Measurements from ENCODE around the gene TAF4. TPM values are rescaled to one million over a fixed set of nuclear protein-coding genes. Genes with fewer than 3 reads are reported as not detected.
"Not testable (repeated sequence)": the region's sequence is repeated elsewhere in the genome, so short reads cannot be mapped to it uniquely, and the experiment has no call there.

The TAF4 gene
- total and polyA plus RNA-seq, 2 donors: 3.4 to 12.0 TPM

DNA sequence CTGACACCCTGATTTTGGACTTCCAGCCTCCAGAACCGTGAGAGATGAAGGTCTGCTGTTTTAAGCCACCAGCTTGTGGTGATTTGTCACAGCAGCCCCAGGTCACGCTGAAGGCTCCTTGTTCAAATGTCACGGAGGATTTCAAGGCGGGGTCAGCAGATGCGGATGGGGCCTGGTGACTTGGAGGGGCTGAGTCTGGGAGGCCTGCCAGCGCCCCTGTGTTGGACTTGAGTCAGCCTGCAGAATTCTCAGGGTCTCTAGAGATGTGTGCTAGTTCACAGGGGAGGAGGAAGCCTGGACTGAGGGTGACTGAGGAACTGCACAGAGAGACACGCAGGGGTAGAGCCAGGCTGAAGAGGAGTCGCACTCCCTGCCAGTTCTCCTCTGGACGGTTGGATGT is 19.5 kb upstream of the TAF4 start:
- Histone ChIP-seq H3K27me3 (ENCODE audit: control insufficient read depth in 2 of 2, insufficient read depth in 1 of 2, low read length in 1 of 2) (peaks cover 0 to 12% of the 10 kb centered on the region in 2 donors), H3K27ac (ENCODE audit: low read depth in 1 of 2, low read length in 1 of 2) (no peak overlapping the region), H3K9me3 (ENCODE audit: control insufficient read depth in 2 of 2, insufficient read depth in 1 of 2, low read length in 1 of 2) (no peaks in the 10 kb centered on the region), H3K36me3 (ENCODE audit: control insufficient read depth in 2 of 2, insufficient read depth in 2 of 2, low read length in 1 of 2) (no peaks in the 10 kb centered on the region), H3K4me3 (ENCODE audit: low read length in 2 of 2) (no peak overlapping the region), H3K4me1 (ENCODE audit: control insufficient read depth in 2 of 2, insufficient read depth in 2 of 2, low read length in 2 of 2) (no peaks in the 10 kb centered on the region)
- DNase-seq (ENCODE audit: low read depth in 6 of 9, low spot score in 9 of 9): no peak
- 91% methylated on average over 9 of the region's 9 CpGs for WGBS

- H3K36me3 ChIP-seq (ENCODE audit: control insufficient read depth in 2 of 2, insufficient read depth in 2 of 2, low read length in 1 of 2); H3K9me3 ChIP-seq (ENCODE audit: control insufficient read depth in 2 of 2, insufficient read depth in 1 of 2, low read length in 1 of 2); H3K27ac ChIP-seq (ENCODE audit: low read depth in 1 of 2, low read length in 1 of 2); H3K4me3 ChIP-seq (ENCODE audit: low read length in 2 of 2); DNase-seq (ENCODE audit: low read depth in 6 of 9, low spot score in 9 of 9); H3K4me1 ChIP-seq (ENCODE audit: control insufficient read depth in 2 of 2, insufficient read depth in 2 of 2, low read length in 2 of 2): not testable (repeated sequence)
- peaks cover 0 to 12% of the 10 kb centered on the region in 2 donors for H3K27me3 ChIP-seq (ENCODE audit: control insufficient read depth in 2 of 2, insufficient read depth in 1 of 2, low read length in 1 of 2)
- 95% methylated on average over 9 of the region's 9 CpGs for WGBS
Measured at GRCh38 chr20:62084224-62084623, 18.5 kb upstream of the TAF4 start.

DNA sequence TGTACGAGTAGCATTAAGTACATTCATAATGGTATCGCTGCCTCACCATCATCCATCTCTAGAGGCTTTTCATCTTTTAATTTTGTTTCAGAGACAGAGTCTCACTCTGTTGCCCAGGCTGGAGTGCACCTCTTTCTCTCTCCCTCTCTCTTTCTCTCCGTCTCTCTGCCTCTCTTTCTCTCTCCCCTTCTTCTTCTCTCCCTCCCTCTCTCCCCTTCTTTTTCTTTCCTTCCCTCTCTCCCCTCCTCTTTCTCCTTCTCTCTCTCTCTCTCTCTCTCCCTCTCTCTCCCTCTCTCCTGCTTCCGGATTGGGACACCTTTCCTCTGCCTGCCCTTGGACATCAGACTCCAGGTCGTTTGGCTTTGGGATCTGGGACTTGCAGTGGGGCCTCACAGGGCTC is 17.6 kb upstream of the TAF4 start:
- Histone ChIP-seq H3K4me1 (ENCODE audit: control insufficient read depth in 2 of 2, insufficient read depth in 2 of 2, low read length in 2 of 2) (no peaks in the 10 kb centered on the region), H3K9me3 (ENCODE audit: control insufficient read depth in 2 of 2, insufficient read depth in 1 of 2, low read length in 1 of 2) (no peaks in the 10 kb centered on the region), H3K4me3 (ENCODE audit: low read length in 2 of 2) (no peak overlapping the region), H3K27ac (ENCODE audit: low read depth in 1 of 2, low read length in 1 of 2) (no peak overlapping the region), H3K27me3 (ENCODE audit: control insufficient read depth in 2 of 2, insufficient read depth in 1 of 2, low read length in 1 of 2) (peaks cover 0 to 12% of the 10 kb centered on the region in 2 donors), H3K36me3 (ENCODE audit: control insufficient read depth in 2 of 2, insufficient read depth in 2 of 2, low read length in 1 of 2) (no peaks in the 10 kb centered on the region)
- DNase-seq (ENCODE audit: low read depth in 6 of 9, low spot score in 9 of 9): no peak
- WGBS: 63% methylated on average over 5 of the region's 5 CpGs

DNA sequence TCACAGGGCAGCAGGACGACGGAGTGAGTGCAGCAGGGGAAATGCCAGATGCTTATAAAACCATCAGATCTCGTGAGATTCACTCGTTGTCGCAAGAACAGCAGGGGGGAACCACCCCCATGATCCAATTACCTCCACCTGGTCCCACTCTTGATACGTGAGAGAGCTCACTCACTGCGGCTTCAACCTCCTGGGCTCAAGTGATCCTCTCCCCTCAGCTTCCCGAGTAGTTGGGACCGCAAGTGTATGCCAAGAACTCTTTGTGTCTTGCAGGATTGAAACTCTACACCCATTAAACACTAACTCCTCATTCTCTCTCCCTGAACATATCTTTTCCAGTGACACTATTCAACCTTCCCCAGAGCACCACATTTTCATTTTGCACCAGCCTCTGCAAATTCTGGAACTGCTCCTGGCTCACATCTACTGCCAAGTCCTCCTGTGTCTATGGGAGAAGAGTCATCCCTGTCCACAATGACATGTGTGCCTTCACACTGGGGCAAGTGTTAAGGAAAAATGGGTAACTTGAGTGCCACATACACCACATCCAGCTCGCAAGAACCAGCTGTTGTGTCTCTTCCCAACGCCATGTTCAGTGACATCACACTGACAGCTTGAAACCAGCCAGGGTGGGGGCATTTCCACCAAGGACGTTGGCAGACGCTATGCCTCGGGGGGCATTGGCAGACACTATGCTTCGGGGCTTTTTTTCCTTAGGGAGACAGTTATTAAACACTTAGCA is 14.7 kb upstream of the TAF4 start:
- Histone ChIP-seq H3K4me3 (ENCODE audit: low read length in 2 of 2) (no peak overlapping the region), H3K36me3 (ENCODE audit: control insufficient read depth in 2 of 2, insufficient read depth in 2 of 2, low read length in 1 of 2) (no peaks in the 10 kb centered on the region), H3K9me3 (ENCODE audit: control insufficient read depth in 2 of 2, insufficient read depth in 1 of 2, low read length in 1 of 2) (peaks cover 0 to 12% of the 10 kb centered on the region in 2 donors), H3K27ac (ENCODE audit: low read depth in 1 of 2, low read length in 1 of 2) (no peak overlapping the region), H3K27me3 (ENCODE audit: control insufficient read depth in 2 of 2, insufficient read depth in 1 of 2, low read length in 1 of 2) (peaks cover 0 to 2% of the 10 kb centered on the region in 2 donors), H3K4me1 (ENCODE audit: control insufficient read depth in 2 of 2, insufficient read depth in 2 of 2, low read length in 2 of 2) (no peaks in the 10 kb centered on the region)
- DNase-seq (ENCODE audit: low read depth in 6 of 9, low spot score in 9 of 9): no peak
- 73% methylated on average over 15 of the region's 15 CpGs for WGBS

- no peak for DNase-seq (ENCODE audit: low read depth in 6 of 9, low spot score in 9 of 9)
- Histone ChIP-seq H3K27me3 (ENCODE audit: control insufficient read depth in 2 of 2, insufficient read depth in 1 of 2, low read length in 1 of 2) (peaks cover 0 to 2% of the 10 kb centered on the region in 2 donors), H3K36me3 (ENCODE audit: control insufficient read depth in 2 of 2, insufficient read depth in 2 of 2, low read length in 1 of 2) (no peaks in the 10 kb centered on the region), H3K4me3 (ENCODE audit: low read length in 2 of 2) (no peak overlapping the region), H3K9me3 (ENCODE audit: control insufficient read depth in 2 of 2, insufficient read depth in 1 of 2, low read length in 1 of 2) (peaks cover 1 to 20% of the 10 kb centered on the region in 2 donors), H3K4me1 (ENCODE audit: control insufficient read depth in 2 of 2, insufficient read depth in 2 of 2, low read length in 2 of 2) (no peaks in the 10 kb centered on the region), H3K27ac (ENCODE audit: low read depth in 1 of 2, low read length in 1 of 2) (no peak overlapping the region)
- 100% methylated on average over 1 of the region's 1 CpG for WGBS
Measured at GRCh38 chr20:62079166-62079565, 13.5 kb upstream of the TAF4 start.

DNA sequence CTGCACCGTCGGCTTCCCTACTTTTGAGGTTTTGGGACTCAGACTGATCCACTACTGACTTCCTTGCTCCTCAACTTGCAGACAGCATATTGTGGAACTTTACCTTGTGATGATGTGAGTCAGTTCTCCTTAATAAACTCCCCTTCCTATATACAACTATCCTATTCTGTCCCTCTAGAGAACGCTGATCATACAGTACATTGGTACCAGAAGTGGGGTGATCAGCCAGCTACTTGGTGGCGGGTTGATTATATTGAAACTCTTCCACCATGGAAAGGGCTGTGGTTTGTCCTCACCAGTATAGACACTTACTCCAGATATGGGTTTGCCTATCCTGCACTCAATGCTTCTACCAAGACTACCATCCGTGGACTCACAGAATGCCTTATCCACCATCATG is 7.6 kb upstream of the TAF4 start:
- Histone ChIP-seq H3K36me3 (ENCODE audit: control insufficient read depth in 2 of 2, insufficient read depth in 2 of 2, low read length in 1 of 2) (no peaks in the 10 kb centered on the region), H3K27ac (ENCODE audit: low read depth in 1 of 2, low read length in 1 of 2) (no peak overlapping the region), H3K9me3 (ENCODE audit: control insufficient read depth in 2 of 2, insufficient read depth in 1 of 2, low read length in 1 of 2) (peaks cover 1 to 32% of the 10 kb centered on the region in 2 donors), H3K4me3 (ENCODE audit: low read length in 2 of 2) (no peak overlapping the region), H3K4me1 (ENCODE audit: control insufficient read depth in 2 of 2, insufficient read depth in 2 of 2, low read length in 2 of 2) (peaks cover 0 to 6% of the 10 kb centered on the region in 2 donors), H3K27me3 (ENCODE audit: control insufficient read depth in 2 of 2, insufficient read depth in 1 of 2, low read length in 1 of 2) (no peaks in the 10 kb centered on the region)
- WGBS: 98% methylated on average over 5 of the region's 5 CpGs
- DNase-seq (ENCODE audit: low read depth in 6 of 9, low spot score in 9 of 9): no peak

- Histone ChIP-seq H3K9me3 (ENCODE audit: control insufficient read depth in 2 of 2, insufficient read depth in 1 of 2, low read length in 1 of 2) (peaks cover 1 to 32% of the 10 kb centered on the region in 2 donors), H3K4me1 (ENCODE audit: control insufficient read depth in 2 of 2, insufficient read depth in 2 of 2, low read length in 2 of 2) (peaks cover 10 to 20% of the 10 kb centered on the region in 2 donors)
- not testable (repeated sequence) for H3K4me3 ChIP-seq (ENCODE audit: low read length in 2 of 2); H3K27me3 ChIP-seq (ENCODE audit: control insufficient read depth in 2 of 2, insufficient read depth in 1 of 2, low read length in 1 of 2); DNase-seq (ENCODE audit: low read depth in 6 of 9, low spot score in 9 of 9); H3K27ac ChIP-seq (ENCODE audit: low read depth in 1 of 2, low read length in 1 of 2); H3K36me3 ChIP-seq (ENCODE audit: control insufficient read depth in 2 of 2, insufficient read depth in 2 of 2, low read length in 1 of 2)
- 90% methylated on average over 6 of the region's 8 CpGs for whole genome bisulfite sequencing
Measured at GRCh38 chr20:62071669-62072430, 6.2 kb upstream of the TAF4 start.

DNA sequence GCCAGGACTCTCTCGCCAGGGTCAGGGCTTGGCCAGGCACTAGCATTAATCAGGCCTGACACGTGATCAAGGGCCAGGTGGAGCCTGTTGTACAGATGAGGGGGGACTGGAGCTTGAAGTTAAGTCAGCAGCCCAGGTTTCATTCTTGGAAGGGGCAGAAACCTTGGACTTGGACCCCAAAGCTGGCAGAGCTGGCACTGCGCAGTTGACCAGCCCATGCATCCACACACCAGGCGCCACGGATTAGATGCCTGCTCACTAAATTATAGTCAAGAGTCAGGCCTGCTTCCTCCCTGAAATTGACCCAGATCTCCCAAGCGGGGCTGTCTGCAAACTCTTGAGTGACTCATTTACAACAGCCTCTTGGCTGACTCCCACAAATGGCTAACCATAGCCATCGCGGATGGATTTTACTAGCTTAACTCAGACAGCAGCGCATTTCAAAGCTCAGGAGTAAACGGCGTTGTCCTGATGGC is 4.1 kb upstream of the TAF4 start:
- no peaks in the 10 kb centered on the region for H3K36me3 ChIP-seq (ENCODE audit: control insufficient read depth in 2 of 2, insufficient read depth in 2 of 2, low read length in 1 of 2)
- no peaks in the 10 kb centered on the region for H3K27me3 ChIP-seq (ENCODE audit: control insufficient read depth in 2 of 2, insufficient read depth in 1 of 2, low read length in 1 of 2)
- no peak for DNase-seq (ENCODE audit: low read depth in 6 of 9, low spot score in 9 of 9)
- WGBS: 97% methylated on average over 11 of the region's 11 CpGs
- H3K4me1 ChIP-seq (ENCODE audit: control insufficient read depth in 2 of 2, insufficient read depth in 2 of 2, low read length in 2 of 2): peaks cover 12 to 25% of the 10 kb centered on the region in 2 donors
- H3K27ac ChIP-seq (ENCODE audit: low read depth in 1 of 2, low read length in 1 of 2): no peak overlapping the region
- H3K9me3 ChIP-seq (ENCODE audit: control insufficient read depth in 2 of 2, insufficient read depth in 1 of 2, low read length in 1 of 2): peaks cover 1 to 16% of the 10 kb centered on the region in 2 donors
- H3K4me3 ChIP-seq (ENCODE audit: low read length in 2 of 2): no peak overlapping the region

GRCh38 chr20:62068997-62069396 is 3.3 kb upstream of the TAF4 start:
- 87% methylated on average over 7 of the region's 7 CpGs for WGBS
- peaks cover 0 to 10% of the 10 kb centered on the region in 2 donors for H3K9me3 ChIP-seq (ENCODE audit: control insufficient read depth in 2 of 2, insufficient read depth in 1 of 2, low read length in 1 of 2)
- peaks cover 0 to under 1% of the 10 kb centered on the region in 2 donors for H3K36me3 ChIP-seq (ENCODE audit: control insufficient read depth in 2 of 2, insufficient read depth in 2 of 2, low read length in 1 of 2)
- H3K27ac ChIP-seq (ENCODE audit: low read depth in 1 of 2, low read length in 1 of 2): no peak overlapping the region
- no peak overlapping the region for H3K4me3 ChIP-seq (ENCODE audit: low read length in 2 of 2)
- peaks cover 19 to 27% of the 10 kb centered on the region in 2 donors for H3K4me1 ChIP-seq (ENCODE audit: control insufficient read depth in 2 of 2, insufficient read depth in 2 of 2, low read length in 2 of 2)
- DNase-seq (ENCODE audit: low read depth in 6 of 9, low spot score in 9 of 9): no peak
- no peaks in the 10 kb centered on the region for H3K27me3 ChIP-seq (ENCODE audit: control insufficient read depth in 2 of 2, insufficient read depth in 1 of 2, low read length in 1 of 2)

All from thymus (tissue), 11 donors.